GM19463 (cell line): ENCODE results near the gene TPSG1.

Source experiments
- ATAC-seq: cut with Tn5 transposase; IDR thresholded peaks from one replicate; pipeline ENCODE4 v1.9.1; 2021; ENCODE audit warnings: mild to moderate bottlenecking, moderate library complexity; ENCODE audit not compliant: unreplicated experiment

TPSG1 gene

GRCh38 chr16:1181404-1182315 lies 43.4 kb downstream of the TPSG1 start:
- ATAC-seq = no peak

GRCh38 chr16:1180549-1181403 lies 44.3 kb downstream of the TPSG1 start:
- no peak for ATAC-seq

GRCh38 chr16:1178295-1178910 lies 46.7 kb downstream of the TPSG1 start:
- no peak for ATAC-seq

GRCh38 chr16:1177750-1178149 lies 47.3 kb downstream of the TPSG1 start:
- ATAC-seq = no peak

GRCh38 chr16:1177053-1177452 lies 48.0 kb downstream of the TPSG1 start:
- ATAC-seq = no peak

- ATAC-seq = no peak
Observed at GRCh38 chr16:1176280-1176897, 48.7 kb downstream of the TPSG1 start.

- no peak for ATAC-seq
Observed at GRCh38 chr16:1175566-1176279, 49.3 kb downstream of the TPSG1 start.

- no peak for ATAC-seq
Observed at GRCh38 chr16:1174477-1175357, 50.4 kb downstream of the TPSG1 start.

GRCh38 chr16:1173788-1174451 lies 51.1 kb downstream of the TPSG1 start:
- ATAC-seq = no peak

- no peak for ATAC-seq
Observed at GRCh38 chr16:1172651-1173050, 52.4 kb downstream of the TPSG1 start.

- ATAC-seq = no peak
Observed at GRCh38 chr16:1171854-1172428, 53.1 kb downstream of the TPSG1 start.
